GM10266 (cell line): ENCODE results near the gene GALNT18.

Experiments
- DNase-seq: peaks from one replicate; pipeline ENCODE4 v3.0.0; 2012; ENCODE audit errors: extremely low spot score
- TF ChIP-seq, protein P1 (sequence below): IDR thresholded peaks from 2 replicates; pipeline ENCODE4 v1.5.1; 2012; ENCODE audit warnings: mild to moderate bottlenecking, low read depth; ENCODE audit not compliant: control insufficient read depth, insufficient read depth; ENCODE audit errors: missing control alignments

The GALNT18 gene

DNA sequence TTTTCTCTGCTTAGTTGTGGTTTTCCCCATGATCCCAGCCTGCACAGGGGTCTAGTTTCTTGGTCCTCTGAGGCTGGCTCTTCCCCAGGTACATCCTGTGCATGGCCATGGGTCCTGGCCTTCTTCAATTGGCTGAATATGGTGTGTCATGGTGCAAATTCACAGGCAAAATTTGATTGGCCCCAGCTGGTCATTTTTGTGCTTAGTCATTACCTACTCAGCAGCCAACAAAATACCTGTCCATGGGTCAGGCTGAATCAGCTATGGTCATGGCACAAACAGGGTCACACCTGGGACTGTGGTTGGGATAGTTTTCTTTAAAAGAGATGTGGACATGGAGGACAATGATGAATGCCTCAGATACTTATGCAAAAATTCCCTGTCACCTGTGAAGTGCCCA lies 354.5 kb downstream of the GALNT18 start:
- TF ChIP-seq, protein P1, sequence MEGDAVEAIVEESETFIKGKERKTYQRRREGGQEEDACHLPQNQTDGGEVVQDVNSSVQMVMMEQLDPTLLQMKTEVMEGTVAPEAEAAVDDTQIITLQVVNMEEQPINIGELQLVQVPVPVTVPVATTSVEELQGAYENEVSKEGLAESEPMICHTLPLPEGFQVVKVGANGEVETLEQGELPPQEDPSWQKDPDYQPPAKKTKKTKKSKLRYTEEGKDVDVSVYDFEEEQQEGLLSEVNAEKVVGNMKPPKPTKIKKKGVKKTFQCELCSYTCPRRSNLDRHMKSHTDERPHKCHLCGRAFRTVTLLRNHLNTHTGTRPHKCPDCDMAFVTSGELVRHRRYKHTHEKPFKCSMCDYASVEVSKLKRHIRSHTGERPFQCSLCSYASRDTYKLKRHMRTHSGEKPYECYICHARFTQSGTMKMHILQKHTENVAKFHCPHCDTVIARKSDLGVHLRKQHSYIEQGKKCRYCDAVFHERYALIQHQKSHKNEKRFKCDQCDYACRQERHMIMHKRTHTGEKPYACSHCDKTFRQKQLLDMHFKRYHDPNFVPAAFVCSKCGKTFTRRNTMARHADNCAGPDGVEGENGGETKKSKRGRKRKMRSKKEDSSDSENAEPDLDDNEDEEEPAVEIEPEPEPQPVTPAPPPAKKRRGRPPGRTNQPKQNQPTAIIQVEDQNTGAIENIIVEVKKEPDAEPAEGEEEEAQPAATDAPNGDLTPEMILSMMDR: no peak
- no peak for DNase-seq

DNA sequence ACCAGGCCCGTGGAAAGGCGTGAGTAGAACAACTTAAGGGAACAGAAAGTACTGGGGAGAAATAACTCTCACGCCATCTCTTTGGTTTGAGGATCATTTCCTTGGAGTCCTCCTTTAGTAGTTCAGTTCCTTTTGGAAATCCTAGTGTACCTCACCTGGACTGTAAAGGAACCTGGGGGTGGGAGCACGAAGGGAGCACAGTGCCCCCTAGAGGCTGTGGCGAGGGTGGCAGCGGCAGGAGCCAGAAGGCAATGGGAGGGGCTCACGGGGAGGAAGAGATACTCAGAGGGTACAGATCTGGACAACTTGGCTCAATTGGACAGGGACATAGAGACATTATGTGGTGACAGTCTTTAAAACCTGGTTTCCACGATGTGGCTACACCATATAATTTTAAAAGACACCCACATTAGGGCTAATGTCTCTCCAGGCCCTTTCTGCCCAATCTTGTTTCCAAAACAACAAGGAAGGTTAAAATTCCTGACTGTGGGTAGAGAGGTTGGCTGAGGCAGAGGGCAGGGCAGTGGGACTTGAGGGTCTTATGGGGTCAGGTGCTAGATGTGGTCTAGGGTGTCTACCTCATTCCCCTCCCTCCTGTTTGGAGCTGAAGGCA lies 355.7 kb downstream of the GALNT18 start:
- peak; percentile 75 for DNase-seq
- TF ChIP-seq, protein P1: peak; percentile 89

DNA sequence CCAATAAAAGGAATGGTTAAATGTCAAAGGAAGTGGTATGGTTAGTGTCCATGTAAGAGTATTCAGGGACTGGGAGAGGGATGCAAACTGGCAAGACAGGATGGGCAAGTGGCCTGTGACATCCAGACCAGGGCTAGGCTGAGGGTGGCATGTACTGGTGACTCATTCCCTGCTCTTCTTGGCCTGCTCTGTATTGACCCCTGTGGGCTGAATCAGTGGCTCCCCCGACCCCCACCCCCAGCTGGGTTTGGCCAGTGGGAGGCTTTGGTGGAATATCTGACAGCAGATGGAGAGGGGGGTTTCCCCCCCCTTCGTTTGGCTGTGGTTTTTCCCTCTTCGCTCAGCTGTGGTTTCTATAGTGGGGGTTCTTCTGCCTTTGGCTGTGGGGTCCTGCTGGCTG lies 356.5 kb downstream of the GALNT18 start:
- TF ChIP-seq, protein P1: no peak
- no peak for DNase-seq

DNA sequence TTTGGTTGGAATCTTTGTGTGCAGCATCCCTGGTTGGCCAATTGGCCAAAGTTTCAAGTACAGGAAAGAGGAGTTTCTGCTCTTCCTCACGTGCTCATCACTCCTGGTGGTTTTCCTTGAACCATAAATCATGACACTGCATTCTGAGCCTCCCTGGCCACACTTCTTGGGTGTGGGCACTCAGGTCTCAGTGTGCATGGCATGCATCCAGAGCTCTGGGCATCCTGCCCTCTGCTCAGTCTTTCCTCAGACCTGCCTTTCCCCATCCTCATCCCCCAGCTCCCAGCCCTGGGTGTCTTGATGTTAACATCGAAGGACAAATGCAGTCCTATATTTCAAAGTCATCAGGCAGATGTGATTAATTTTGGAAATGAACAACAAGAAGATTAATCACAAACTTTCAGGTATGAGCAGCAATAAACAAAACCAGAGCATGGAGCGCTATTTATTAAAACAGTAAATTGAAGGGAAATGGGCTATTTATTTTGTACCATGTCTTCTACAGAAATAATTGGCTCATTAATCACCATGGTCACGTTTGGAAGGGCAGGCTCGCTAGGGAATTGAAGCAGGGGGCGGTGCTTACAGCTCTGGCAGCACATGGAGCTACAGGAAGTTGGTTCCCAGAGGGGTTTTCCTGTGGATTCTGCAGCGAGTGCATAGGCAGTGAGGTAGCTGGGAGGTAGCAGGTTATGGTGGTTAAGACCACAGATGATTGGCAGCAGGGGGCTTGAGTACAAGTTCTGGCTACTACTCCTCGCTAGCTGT lies 358.4 kb downstream of the GALNT18 start:
- TF ChIP-seq, protein P1: no peak
- DNase-seq: no peak

DNA sequence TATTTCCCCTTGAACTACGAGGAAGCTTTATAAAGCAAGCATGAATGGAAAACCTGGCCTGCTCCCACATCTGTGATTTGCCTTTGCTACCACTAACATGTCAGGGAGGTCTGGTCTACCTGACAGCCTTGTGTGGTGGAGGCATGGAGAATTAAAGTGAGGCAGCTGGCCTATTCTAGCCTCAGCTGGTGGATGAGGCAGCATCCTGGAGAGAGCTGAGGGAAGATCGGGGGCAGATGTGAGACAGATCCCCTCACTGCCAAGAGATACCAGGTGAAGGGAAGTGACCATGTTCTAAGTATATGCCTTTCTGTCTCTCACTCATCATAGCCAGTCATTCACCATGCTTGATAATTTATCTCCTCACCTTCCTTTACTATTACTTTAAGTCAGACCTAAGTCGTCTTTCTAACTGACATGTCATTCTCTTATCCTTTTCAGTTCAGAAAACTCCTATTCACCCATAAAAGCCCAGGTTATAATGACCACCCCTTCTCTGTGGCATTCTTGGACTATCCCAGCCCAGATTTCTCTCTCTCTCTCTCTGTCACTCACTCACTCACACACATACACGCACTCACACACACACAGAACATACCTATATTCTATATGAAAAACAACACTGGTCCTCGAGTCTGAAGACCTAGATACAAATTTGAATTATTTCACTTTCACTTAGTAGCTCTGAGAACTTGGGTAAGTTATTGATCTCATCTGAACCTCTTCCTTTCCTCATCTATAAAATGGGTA lies 359.5 kb downstream of the GALNT18 start:
- DNase-seq: no peak
- TF ChIP-seq, protein P1: no peak

DNA sequence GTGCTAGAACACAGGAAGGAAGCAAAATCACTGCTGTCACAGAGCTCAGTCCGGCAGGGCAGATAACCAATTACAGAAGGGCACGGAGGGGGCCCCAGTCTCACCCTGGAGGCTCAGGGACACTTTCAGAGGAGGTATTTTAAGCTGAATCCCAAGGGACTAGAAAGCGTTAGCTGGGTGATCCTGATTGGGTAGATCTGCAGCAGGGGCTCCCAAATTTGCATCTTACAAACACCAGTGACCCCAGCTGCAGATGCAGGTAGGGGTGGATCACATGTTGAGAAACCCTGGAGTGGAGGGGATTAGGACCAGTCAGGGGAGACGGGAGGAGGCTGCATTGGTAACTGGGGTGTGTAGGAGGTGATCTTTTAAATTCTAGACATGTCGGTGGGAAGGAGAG lies 360.2 kb downstream of the GALNT18 start:
- DNase-seq: no peak

More for the DNA sequence above, 360.2 kb downstream of the GALNT18 start:
- TF ChIP-seq, protein P1: no peak
